LNCAP (cell line): ENCODE measurements around the gene SIDT1.

Source experiments
- TF ChIP-seq, protein P1 (sequence below): fragments of 450-650 bp; IDR thresholded peaks from 2 replicates; pipeline ENCODE4 v1.5.1; 2017; ENCODE audit warnings: mild to moderate bottlenecking

SIDT1 gene

DNA sequence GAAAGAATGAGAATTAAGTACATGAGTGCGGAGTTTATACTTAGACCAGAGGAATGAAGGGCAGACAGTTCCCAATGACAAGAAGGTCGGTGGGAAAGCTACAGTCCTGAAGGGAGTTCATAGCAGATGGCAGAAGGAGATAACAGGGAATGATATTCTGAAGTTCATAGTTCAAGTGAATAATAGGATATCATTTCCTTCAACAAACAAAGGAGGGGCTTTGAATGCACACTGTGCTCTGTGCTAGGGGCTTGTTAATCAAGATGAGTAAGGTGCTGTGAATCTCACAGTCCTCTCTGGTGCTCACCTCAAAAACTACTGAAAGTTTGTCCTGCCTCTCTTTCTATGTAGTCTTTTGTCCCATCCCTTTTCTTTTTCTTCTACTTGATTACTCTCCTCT, 41.9 kb downstream of the SIDT1 start:
- TF ChIP-seq, protein P1, sequence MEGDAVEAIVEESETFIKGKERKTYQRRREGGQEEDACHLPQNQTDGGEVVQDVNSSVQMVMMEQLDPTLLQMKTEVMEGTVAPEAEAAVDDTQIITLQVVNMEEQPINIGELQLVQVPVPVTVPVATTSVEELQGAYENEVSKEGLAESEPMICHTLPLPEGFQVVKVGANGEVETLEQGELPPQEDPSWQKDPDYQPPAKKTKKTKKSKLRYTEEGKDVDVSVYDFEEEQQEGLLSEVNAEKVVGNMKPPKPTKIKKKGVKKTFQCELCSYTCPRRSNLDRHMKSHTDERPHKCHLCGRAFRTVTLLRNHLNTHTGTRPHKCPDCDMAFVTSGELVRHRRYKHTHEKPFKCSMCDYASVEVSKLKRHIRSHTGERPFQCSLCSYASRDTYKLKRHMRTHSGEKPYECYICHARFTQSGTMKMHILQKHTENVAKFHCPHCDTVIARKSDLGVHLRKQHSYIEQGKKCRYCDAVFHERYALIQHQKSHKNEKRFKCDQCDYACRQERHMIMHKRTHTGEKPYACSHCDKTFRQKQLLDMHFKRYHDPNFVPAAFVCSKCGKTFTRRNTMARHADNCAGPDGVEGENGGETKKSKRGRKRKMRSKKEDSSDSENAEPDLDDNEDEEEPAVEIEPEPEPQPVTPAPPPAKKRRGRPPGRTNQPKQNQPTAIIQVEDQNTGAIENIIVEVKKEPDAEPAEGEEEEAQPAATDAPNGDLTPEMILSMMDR, result no peak

DNA sequence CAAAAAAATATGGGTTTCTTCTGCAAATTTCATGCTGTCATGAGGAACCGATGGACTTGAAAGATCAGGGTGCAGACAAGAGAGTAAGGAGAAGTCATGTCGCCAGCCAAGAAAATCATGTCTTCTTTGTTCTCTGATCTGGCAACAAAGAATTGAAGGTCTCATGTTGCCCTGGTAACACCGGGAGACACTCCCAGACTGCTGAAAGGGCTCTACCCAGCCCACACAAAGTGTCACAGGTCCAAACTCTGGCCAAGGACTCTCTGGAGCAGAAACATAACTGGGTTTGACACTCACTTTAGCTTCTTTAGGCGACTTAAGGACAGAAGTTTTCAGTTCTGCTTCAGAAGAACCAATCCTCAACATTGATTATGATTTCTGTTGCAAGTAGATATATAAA, 42.9 kb downstream of the SIDT1 start:
- TF ChIP-seq, protein P1, result no peak

DNA sequence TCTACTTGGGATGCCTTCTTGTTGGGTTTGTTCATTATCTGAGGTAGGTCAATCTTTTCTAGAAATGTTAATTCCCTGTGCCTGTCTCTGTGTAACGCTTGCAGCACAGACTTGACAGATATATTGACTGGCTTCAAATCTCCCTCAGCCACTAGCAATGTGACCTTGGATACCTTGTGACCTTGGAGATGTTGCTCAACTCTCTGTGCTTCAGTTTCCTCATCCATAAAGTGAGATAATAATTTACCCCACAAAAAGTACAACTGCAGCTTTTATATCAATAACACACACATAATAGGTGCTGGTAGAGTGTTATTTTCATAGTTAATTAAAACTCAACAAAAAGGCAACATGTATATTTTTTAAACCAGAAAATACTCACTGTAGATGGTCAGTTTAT, 52.9 kb downstream of the SIDT1 start:
- TF ChIP-seq, protein P1, result no peak

DNA sequence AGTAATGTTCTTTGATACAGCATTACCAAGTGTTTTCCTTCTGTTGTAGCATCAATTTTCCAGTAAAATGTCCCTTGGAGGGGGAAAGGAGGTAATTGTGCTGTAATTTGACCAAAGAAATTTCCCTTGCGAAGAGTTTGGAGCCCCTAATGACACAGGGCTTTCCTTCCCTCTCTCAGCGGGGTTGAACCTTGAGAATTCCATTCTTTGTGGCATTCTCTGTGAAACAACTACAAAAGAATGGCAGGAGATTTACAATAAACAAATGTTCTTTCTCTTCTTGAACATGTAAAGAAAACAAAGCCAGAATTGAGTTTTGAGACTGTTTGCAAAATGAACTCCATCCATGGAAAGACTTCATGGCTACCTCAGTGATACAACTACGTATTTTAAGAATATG, 53.4 kb downstream of the SIDT1 start:
- TF ChIP-seq, protein P1, result no peak

DNA sequence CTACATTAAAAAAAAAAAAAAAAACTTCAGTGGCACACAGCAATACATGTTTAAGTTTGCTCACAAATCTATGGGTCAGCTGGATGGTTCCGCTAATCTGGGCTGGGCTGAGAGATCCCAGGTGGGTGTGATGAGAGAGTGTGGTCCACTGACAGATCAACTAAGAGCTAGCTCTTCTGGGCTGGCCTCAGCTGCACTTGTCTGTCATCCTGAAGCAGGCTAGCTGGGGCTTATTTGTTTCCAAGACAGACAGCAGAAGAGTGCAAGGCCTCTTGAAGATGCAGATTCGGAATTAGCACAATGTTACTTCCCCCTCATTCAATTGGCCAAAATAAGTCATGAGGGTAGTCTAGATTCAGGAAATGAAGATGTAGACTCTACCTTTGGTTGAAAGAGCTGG, 56.5 kb downstream of the SIDT1 start:
- TF ChIP-seq, protein P1, result no peak

DNA sequence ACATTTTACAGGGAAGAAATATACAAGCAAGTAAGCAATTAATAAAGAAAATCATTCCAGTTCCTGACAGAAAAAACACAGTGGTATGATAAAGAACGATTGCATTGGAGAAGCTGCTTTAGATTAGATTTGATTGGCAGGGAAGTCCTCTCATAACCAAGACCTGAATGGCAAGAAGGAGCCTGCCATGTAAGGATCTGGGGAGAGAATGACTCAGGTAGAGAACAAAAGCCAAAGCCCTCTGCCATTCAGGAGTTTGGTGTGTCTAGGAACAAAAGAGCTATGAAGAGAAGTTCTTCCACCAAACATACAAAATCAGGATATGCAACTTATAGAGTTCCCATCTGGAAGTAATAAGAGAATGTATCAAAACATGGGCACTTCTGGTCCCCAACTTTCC, 57.6 kb downstream of the SIDT1 start:
- TF ChIP-seq, protein P1, result no peak

DNA sequence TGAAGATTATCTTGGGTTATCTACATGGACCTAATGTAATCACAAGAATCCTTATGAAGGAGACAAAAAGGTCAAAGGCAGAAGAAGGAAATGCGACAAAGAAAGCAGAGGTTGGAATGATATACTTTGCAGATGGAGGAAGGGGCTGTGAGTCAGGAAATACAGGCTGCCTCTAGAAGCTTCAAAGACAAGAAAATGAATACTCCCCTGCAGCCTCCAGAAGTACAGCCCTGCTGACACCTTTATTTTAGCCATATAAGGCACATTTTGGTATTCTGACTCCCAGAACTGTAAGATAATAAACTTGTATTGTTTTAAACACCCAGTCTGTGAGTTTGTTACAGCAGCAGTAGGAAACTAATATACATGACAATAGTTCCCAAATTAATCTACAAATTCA, 58.6 kb downstream of the SIDT1 start:
- TF ChIP-seq, protein P1, result no peak

DNA sequence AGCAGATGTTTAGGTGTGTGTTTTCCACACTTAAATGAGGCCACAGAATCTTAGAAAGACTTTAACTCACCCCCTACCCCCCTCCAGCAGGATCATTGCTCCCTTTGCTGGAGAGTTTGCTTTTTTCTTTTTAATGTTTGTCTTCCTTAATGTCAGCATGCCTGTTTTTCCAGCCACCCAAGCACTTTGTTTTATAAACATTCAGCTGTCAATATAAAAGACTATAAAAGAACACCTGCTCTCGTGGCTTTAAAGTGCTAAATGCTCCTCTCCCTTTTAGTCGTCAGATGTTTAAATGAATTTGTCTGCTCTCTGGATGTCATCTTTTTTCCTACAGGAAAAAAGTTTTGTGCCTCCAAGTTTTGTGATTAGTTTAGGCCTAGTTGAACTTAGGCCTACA, 61.7 kb downstream of the SIDT1 start:
- TF ChIP-seq, protein P1, result no peak
